Neutrophil (primary cell): ENCODE data around the gene ATCAY.
"Not testable (repeated sequence)": the region's sequence is repeated elsewhere in the genome, so short reads cannot be mapped to it uniquely, and the experiment has no call there.

ENCODE experiments used
- H3K27ac ChIP-seq: fragments of 200-600 bp; sonication (generic); 2 replicates; pipeline ENCODE4 v1.5.1; 2016; ENCODE audit warnings: mild to moderate bottlenecking, moderate library complexity
- H3K27me3 ChIP-seq: fragments of 200-600 bp; sonication (generic); 2 replicates; pipeline ENCODE4 v1.6.0; 2016; ENCODE audit warnings: mild to moderate bottlenecking
- H3K36me3 ChIP-seq: fragments of 200-600 bp; sonication (generic); 2 replicates; pipeline ENCODE4 v1.5.1; 2017
- H3K4me1 ChIP-seq, 2 experiments: fragments of 200-600 bp in 1 of 2; sonication (generic) in 1 of 2; 1 replicate in 1 of 2; 2 replicates in 1 of 2; pipeline versions ENCODE4 v1.5.1 to v1.6.1; 2013 to 2016; ENCODE audit warnings: low read depth in 1 of 2, low read length in 1 of 2, mild to moderate bottlenecking in 1 of 2, moderate library complexity in 1 of 2; ENCODE audit not compliant: control insufficient read depth in 1 of 2, insufficient read depth in 1 of 2
- H3K4me3 ChIP-seq, 2 experiments: fragments of 200-600 bp in 1 of 2; sonication (generic) in 1 of 2; 1 replicate in 1 of 2; 2 replicates in 1 of 2; pipeline ENCODE4 v1.5.1; 2013 to 2016; ENCODE audit warnings: low read depth in 1 of 2, low read length in 1 of 2, mild to moderate bottlenecking in 1 of 2, moderate library complexity in 1 of 2
- H3K9me3 ChIP-seq: fragments of 200-600 bp; sonication (generic); 2 replicates; pipeline ENCODE4 v1.5.1; 2016
- CTCF ChIP-seq: fragments of 200-600 bp; sonication (generic); IDR thresholded peaks from 2 replicates; pipeline ENCODE4 v1.5.1; 2016; ENCODE audit warnings: antibody characterized with exemption

ATCAY gene

GRCh38 chr19:3936506-3937442 lies 56.3 kb downstream of the ATCAY start:
- Histone ChIP-seq H3K9me3 (no peaks in the 10 kb centered on the region), H3K27ac (no peak overlapping the region), H3K4me3 (no peak overlapping the region), H3K36me3 (no peaks in the 10 kb centered on the region), H3K4me1 (no peaks in the 10 kb centered on the region), H3K27me3 (peaks cover 48% of the 10 kb centered on the region)
- no peak for TF ChIP-seq CTCF

GRCh38 chr19:3938300-3938950 lies 57.9 kb downstream of the ATCAY start:
- H3K27ac ChIP-seq, H3K36me3 ChIP-seq, H3K4me3 ChIP-seq, H3K4me1 ChIP-seq, H3K9me3 ChIP-seq: not testable (repeated sequence)
- peaks cover 32% of the 10 kb centered on the region for H3K27me3 ChIP-seq

GRCh38 chr19:3942790-3943409 lies 62.4 kb downstream of the ATCAY start:
- Histone ChIP-seq H3K36me3 (no peaks in the 10 kb centered on the region), H3K27ac (no peak overlapping the region), H3K27me3 (no peaks in the 10 kb centered on the region), H3K4me1 (peaks cover 7 to 10% of the 10 kb centered on the region in 2 experiments), H3K4me3 (no peak overlapping the region), H3K9me3 (no peaks in the 10 kb centered on the region)
- TF ChIP-seq CTCF: no peak

GRCh38 chr19:3944018-3944721 lies 63.7 kb downstream of the ATCAY start:
- no peaks in the 10 kb centered on the region for H3K27me3 ChIP-seq
- no peak overlapping the region for H3K4me3 ChIP-seq
- no peaks in the 10 kb centered on the region for H3K36me3 ChIP-seq
- no peaks in the 10 kb centered on the region for H3K9me3 ChIP-seq
- no peak for TF ChIP-seq CTCF
- H3K27ac ChIP-seq: no peak overlapping the region
- H3K4me1 ChIP-seq: peaks cover 7 to 10% of the 10 kb centered on the region in 2 experiments

GRCh38 chr19:3945838-3946237 lies 65.4 kb downstream of the ATCAY start:
- peaks cover 16% of the 10 kb centered on the region for H3K27me3 ChIP-seq
- no peaks in the 10 kb centered on the region for H3K9me3 ChIP-seq
- no peak overlapping the region for H3K4me3 ChIP-seq
- no peak overlapping the region for H3K27ac ChIP-seq
- peaks cover 7 to 10% of the 10 kb centered on the region in 2 experiments for H3K4me1 ChIP-seq
- no peaks in the 10 kb centered on the region for H3K36me3 ChIP-seq
- no peak for TF ChIP-seq CTCF

GRCh38 chr19:3947316-3947933 lies 66.9 kb downstream of the ATCAY start:
- not testable (repeated sequence) for H3K27ac ChIP-seq, H3K36me3 ChIP-seq, H3K4me1 ChIP-seq, H3K4me3 ChIP-seq, H3K9me3 ChIP-seq
- peaks cover 31% of the 10 kb centered on the region for H3K27me3 ChIP-seq
